Natural killer cell (primary cell): Measurements from ENCODE around the gene RAMP1. TPM values are rescaled to one million over a fixed set of nuclear protein-coding genes. Genes with fewer than 3 reads are reported as not detected.

Experiments used
- ATAC-seq, 3 donors: fragments of 150-1000 bp in 2 of 3; fragments of 200-7000 bp in 1 of 3; cut with Tn5 transposase; 1 replicate in 1 of 3; 2 replicates in 2 of 3; pipeline ENCODE4 v1.10.0; 2021; ENCODE audit warnings: mild to moderate bottlenecking in 2 of 3, moderate library complexity in 2 of 3
- DNase-seq, 2 donors: peaks; one replicate each; pipeline versions ENCODE4 v3.0.0 to v3.0.0-alpha.2; 2013 to 2021; ENCODE audit warnings: mixed read lengths in 1 of 2
- H3K27ac ChIP-seq: one replicate; pipeline ENCODE4 v1.5.1; 2013; ENCODE audit warnings: mild to moderate bottlenecking, low read length
- H3K27me3 ChIP-seq: one replicate; pipeline ENCODE4 v1.6.1; 2013; ENCODE audit warnings: low read length; ENCODE audit not compliant: control insufficient read depth, insufficient read depth
- H3K36me3 ChIP-seq: one replicate; pipeline ENCODE4 v1.6.1; 2013; ENCODE audit warnings: low read length; ENCODE audit not compliant: control insufficient read depth, insufficient read depth
- H3K4me1 ChIP-seq: one replicate; pipeline ENCODE4 v1.6.1; 2013; ENCODE audit warnings: low read length; ENCODE audit not compliant: control insufficient read depth, insufficient read depth
- H3K4me3 ChIP-seq: one replicate; pipeline ENCODE4 v1.5.1; 2013; ENCODE audit warnings: low read length
- H3K9me3 ChIP-seq: one replicate; pipeline ENCODE4 v1.6.1; 2013; ENCODE audit warnings: low read length; ENCODE audit not compliant: control insufficient read depth, insufficient read depth
- H3K27ac Mint-ChIP-seq, 2 donors: one replicate each; pipeline ENCODE4 v1.8.0; 2022; ENCODE audit warnings: mild to moderate bottlenecking in 2 of 2, mixed read lengths in 2 of 2, moderate library complexity in 1 of 2
- H3K27me3 Mint-ChIP-seq, 2 donors: one replicate each; pipeline ENCODE4 v1.8.0; 2022; ENCODE audit warnings: low read depth in 2 of 2, mixed read lengths in 2 of 2
- H3K36me3 Mint-ChIP-seq: one replicate; pipeline ENCODE4 v1.8.0; 2022; ENCODE audit warnings: mixed read lengths
- H3K4me1 Mint-ChIP-seq, 2 donors: one replicate each; pipeline ENCODE4 v1.8.0; 2022; ENCODE audit warnings: mixed read lengths in 2 of 2
- H3K4me3 Mint-ChIP-seq: one replicate; pipeline ENCODE4 v1.8.0; 2022; ENCODE audit warnings: mild to moderate bottlenecking, moderate library complexity, mixed read lengths
- H3K9me3 Mint-ChIP-seq, 2 donors: one replicate each; pipeline ENCODE4 v1.8.0; 2022; ENCODE audit warnings: mixed read lengths in 2 of 2
- CTCF ChIP-seq: fragments of 200-600 bp; IDR thresholded peaks from one replicate; pipeline ENCODE4 v1.8.0; 2022; ENCODE audit warnings: antibody characterized with exemption
- WGBS: methylation state at CpG from one replicate; pipeline ENCODE4 v1.1.7; 2013; ENCODE audit warnings: missing lambda C conversion rate; ENCODE audit not compliant: insufficient coverage; 5-methylcytosine and 5-hydroxymethylcytosine counted together
- intact Hi-C: fragments of 100-400 bp; cut with micrococcal nuclease; formaldehyde crosslinking; loops from one replicate; pipeline ENCODE4 v1.14.2; 2022
- total RNA-seq, 4 donors: library from RNA; stranded (reverse); fragments of 120-200 nt in 1 of 4; gene quantifications; one replicate each; pipeline versions ENCODE4 v1.2.3 to v1.2.4, GENCODE V29; 2013 to 2022

RAMP1 gene
- total RNA-seq, 3 donors from 2014 or later (not counting 1 experiment from before 2014, with no cell fraction given), result 3.9 to 11.0 (median 4.9) TPM

GRCh38 chr2:237931205-237931721, 71.8 kb downstream of the RAMP1 start:
- WGBS, result 49% methylated on average over 9 of the region's 9 CpGs
- H3K9me3 ChIP-seq, result no peaks in the 10 kb centered on the region
- Mint-ChIP-seq H3K36me3 (no peaks in the 10 kb centered on the region), H3K27me3 (no peaks in the 10 kb centered on the region), H3K27ac (no peak overlapping the region), H3K9me3 (no peaks in the 10 kb centered on the region), H3K4me3 (no peak overlapping the region), H3K4me1 (peaks cover 11 to 19% of the 10 kb centered on the region in 2 donors)
- no peak for TF ChIP-seq CTCF
- H3K36me3 ChIP-seq, result no peaks in the 10 kb centered on the region
- no peak for ATAC-seq
- H3K27me3 ChIP-seq, result no peaks in the 10 kb centered on the region
- no peak overlapping the region for H3K27ac ChIP-seq
- intact Hi-C loops, result no loop called here
- no peak overlapping the region for H3K4me3 ChIP-seq
- peaks cover 8% of the 10 kb centered on the region for H3K4me1 ChIP-seq
- no peak for DNase-seq

GRCh38 chr2:237932731-237933131, 73.3 kb downstream of the RAMP1 start:
- Histone ChIP-seq H3K4me3 (no peak overlapping the region), H3K4me1 (no peaks in the 10 kb centered on the region), H3K27me3 (no peaks in the 10 kb centered on the region), H3K9me3 (no peaks in the 10 kb centered on the region), H3K27ac (no peak overlapping the region), H3K36me3 (no peaks in the 10 kb centered on the region)
- H3K27me3 Mint-ChIP-seq, result no peaks in the 10 kb centered on the region
- H3K4me3 Mint-ChIP-seq, result no peak overlapping the region
- ATAC-seq (no peak), DNase-seq (no peak)
- H3K4me1 Mint-ChIP-seq, result peaks cover 9 to 11% of the 10 kb centered on the region in 2 donors
- H3K27ac Mint-ChIP-seq, result no peak overlapping the region
- intact Hi-C loops, result no loop called here
- TF ChIP-seq CTCF, result no peak
- no peaks in the 10 kb centered on the region for H3K9me3 Mint-ChIP-seq
- WGBS, result 85% methylated on average over 2 of the region's 3 CpGs
- no peaks in the 10 kb centered on the region for H3K36me3 Mint-ChIP-seq

- TF ChIP-seq CTCF, result no peak
- Histone ChIP-seq H3K9me3 (no peaks in the 10 kb centered on the region), H3K4me1 (no peaks in the 10 kb centered on the region), H3K4me3 (no peak overlapping the region), H3K27me3 (no peaks in the 10 kb centered on the region), H3K36me3 (no peaks in the 10 kb centered on the region), H3K27ac (no peak overlapping the region)
- Mint-ChIP-seq H3K4me3 (no peak overlapping the region), H3K27ac (no peak overlapping the region), H3K9me3 (no peaks in the 10 kb centered on the region), H3K27me3 (no peaks in the 10 kb centered on the region), H3K36me3 (no peaks in the 10 kb centered on the region), H3K4me1 (peaks cover 14 to 16% of the 10 kb centered on the region in 2 donors)
- intact Hi-C loops, result no loop called here
- WGBS, result 97% methylated on average over 5 of the region's 5 CpGs
- ATAC-seq (no peak), DNase-seq (no peak)
Observed at GRCh38 chr2:237934186-237934585, 74.8 kb downstream of the RAMP1 start.
